NT2/D1 (cell line): Measurements from ENCODE around the gene ZNF385B.

Experiments
- DNase-seq: peaks from one replicate; pipeline ENCODE4 v3.0.0-alpha.2; 2011; ENCODE audit warnings: low read depth, low spot score
- H3K27me3 ChIP-seq: 2 replicates; pipeline ENCODE4 v1.6.0; 2011; ENCODE audit warnings: mild to moderate bottlenecking; ENCODE audit not compliant: insufficient read length, insufficient read depth
- H3K36me3 ChIP-seq: 2 replicates; pipeline ENCODE4 v1.6.1; 2011; ENCODE audit warnings: mild to moderate bottlenecking, low read length, mixed read lengths; ENCODE audit not compliant: insufficient read depth, insufficient read length
- H3K4me1 ChIP-seq: 2 replicates; pipeline ENCODE4 v1.5.1; 2011; ENCODE audit not compliant: insufficient read depth, insufficient read length
- H3K4me3 ChIP-seq: 2 replicates; pipeline ENCODE4 v1.5.1; 2011; ENCODE audit warnings: low read depth; ENCODE audit not compliant: insufficient read length
- H3K9ac ChIP-seq: 2 replicates; pipeline ENCODE4 v1.6.0; 2011; ENCODE audit warnings: low read depth; ENCODE audit not compliant: insufficient read length
- H3K9me3 ChIP-seq: 2 replicates; pipeline ENCODE4 v1.5.1; 2011; ENCODE audit warnings: mild to moderate bottlenecking, low read length; ENCODE audit not compliant: insufficient read depth
- SUZ12 ChIP-seq: IDR thresholded peaks from 2 replicates; pipeline ENCODE4 v1.6.1; 2011; ENCODE audit not compliant: insufficient read length, insufficient read depth; ENCODE audit errors: extremely low read depth
- YY1 ChIP-seq: IDR thresholded peaks from 2 replicates; pipeline ENCODE4 v1.6.1; 2011; ENCODE audit not compliant: insufficient read length, insufficient read depth
- ZNF274 ChIP-seq: IDR thresholded peaks from 2 replicates; pipeline ENCODE4 v1.6.1; 2011; ENCODE audit warnings: mild to moderate bottlenecking, low read depth, low read length

ZNF385B gene

GRCh38 chr2:179578171-179578916 lies 283.1 kb downstream of the ZNF385B start:
- H3K4me3 ChIP-seq = no peak overlapping the region
- TF ChIP-seq SUZ12 (no peak), ZNF274 (no peak), YY1 (no peak)
- H3K9me3 ChIP-seq = no peaks in the 10 kb centered on the region
- no peaks in the 10 kb centered on the region for H3K27me3 ChIP-seq
- no peaks in the 10 kb centered on the region for H3K4me1 ChIP-seq
- H3K36me3 ChIP-seq = no peaks in the 10 kb centered on the region
- DNase-seq = no peak
- H3K9ac ChIP-seq = no peak overlapping the region

DNA sequence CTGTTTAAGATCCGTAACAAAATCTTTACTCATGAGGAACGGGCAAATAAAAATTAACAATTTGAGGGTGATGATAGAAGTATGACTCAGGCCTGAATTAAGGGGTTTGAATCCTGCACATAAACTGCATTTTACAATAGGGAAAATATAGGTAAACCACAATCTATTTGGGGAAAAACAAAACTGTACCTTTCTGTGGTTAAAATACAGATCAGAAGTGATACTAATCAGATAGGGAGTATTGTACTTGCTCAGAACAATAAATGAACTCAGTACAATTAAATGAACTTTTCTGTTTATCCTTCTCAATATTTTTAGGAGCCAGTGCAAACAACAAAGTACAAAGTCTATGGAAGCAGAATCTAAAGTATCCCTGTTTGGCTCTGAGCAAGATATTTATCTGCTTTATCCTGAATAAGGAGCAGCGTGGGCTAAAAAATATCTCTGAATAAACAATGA lies 287.3 kb downstream of the ZNF385B start:
- Histone ChIP-seq H3K27me3 (no peaks in the 10 kb centered on the region), H3K4me1 (no peaks in the 10 kb centered on the region), H3K4me3 (no peak overlapping the region), H3K9me3 (no peaks in the 10 kb centered on the region), H3K9ac (no peak overlapping the region), H3K36me3 (no peaks in the 10 kb centered on the region)
- TF ChIP-seq YY1 (no peak), ZNF274 (no peak), SUZ12 (no peak)
- DNase-seq = no peak

DNA sequence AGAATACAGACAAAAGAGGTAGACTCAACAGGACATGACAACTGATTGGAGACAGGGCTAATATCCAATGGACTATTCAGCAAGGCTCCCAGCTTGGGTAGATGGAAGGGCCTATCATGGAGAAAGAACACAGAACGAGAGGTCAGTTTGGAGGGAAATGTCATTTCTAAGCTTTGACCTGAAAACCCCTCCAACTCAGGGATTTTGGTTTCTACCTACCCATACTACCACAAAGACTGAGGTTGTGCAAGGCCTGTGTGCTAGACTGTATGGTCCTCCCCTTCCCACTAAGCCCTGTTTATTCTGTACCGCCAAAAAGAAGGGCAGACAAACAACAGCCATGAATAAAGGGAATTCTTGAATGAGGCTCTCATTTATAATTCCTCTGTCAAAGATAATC lies 288.9 kb downstream of the ZNF385B start:
- no peaks in the 10 kb centered on the region for H3K36me3 ChIP-seq
- no peak for TF ChIP-seq YY1
- TF ChIP-seq SUZ12 = no peak
- no peak for TF ChIP-seq ZNF274
- H3K4me1 ChIP-seq = no peaks in the 10 kb centered on the region
- H3K4me3 ChIP-seq = no peak overlapping the region
- H3K9ac ChIP-seq = no peak overlapping the region
- DNase-seq = no peak
- H3K9me3 ChIP-seq = no peaks in the 10 kb centered on the region
- no peaks in the 10 kb centered on the region for H3K27me3 ChIP-seq

DNA sequence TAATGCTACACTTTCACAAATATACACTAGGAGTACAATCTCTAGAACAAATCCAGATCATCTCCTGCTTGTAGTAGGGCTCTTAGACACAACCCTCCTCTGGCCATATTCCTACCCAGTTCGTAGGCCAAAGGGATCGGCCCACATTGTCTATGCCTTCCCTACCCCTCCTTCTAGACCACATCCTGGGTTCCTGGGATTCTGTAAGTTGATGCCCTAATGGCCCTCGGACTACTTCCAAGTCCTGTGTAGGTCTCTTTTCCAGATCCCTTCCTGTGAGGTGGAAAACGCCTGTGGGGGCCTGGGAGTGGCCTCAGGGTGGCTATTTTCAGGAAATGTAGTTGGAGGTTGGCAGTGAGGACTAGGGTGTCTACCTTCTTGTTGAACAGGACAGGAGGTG lies 289.7 kb downstream of the ZNF385B start:
- no peaks in the 10 kb centered on the region for H3K27me3 ChIP-seq
- H3K36me3 ChIP-seq = no peaks in the 10 kb centered on the region
- H3K4me1 ChIP-seq = no peaks in the 10 kb centered on the region
- TF ChIP-seq SUZ12 (no peak), ZNF274 (no peak), YY1 (no peak)
- no peak for DNase-seq
- H3K9ac ChIP-seq = no peak overlapping the region
- no peak overlapping the region for H3K4me3 ChIP-seq
- no peaks in the 10 kb centered on the region for H3K9me3 ChIP-seq

DNA sequence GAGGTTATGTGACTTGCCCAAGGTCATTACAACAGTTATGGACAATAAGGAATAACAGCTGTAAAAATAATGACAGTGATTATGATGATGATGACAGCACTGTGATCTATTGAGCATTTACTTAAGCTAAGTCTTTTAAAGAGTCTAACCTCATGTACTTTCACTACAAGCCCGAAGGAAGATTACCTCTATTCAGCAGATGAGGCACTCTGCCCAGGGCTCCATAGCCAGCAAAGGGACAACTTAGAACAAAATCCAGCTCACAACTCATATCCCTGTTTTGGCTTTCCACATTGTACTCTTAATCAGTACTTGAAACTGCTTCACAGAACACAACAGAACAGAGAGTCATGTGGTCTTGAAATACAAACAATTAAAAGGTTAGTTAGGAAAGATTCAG lies 290.2 kb downstream of the ZNF385B start:
- DNase-seq = no peak
- no peak overlapping the region for H3K4me3 ChIP-seq
- TF ChIP-seq SUZ12 = no peak
- no peak for TF ChIP-seq ZNF274
- TF ChIP-seq YY1 = no peak
- H3K27me3 ChIP-seq = no peaks in the 10 kb centered on the region
- H3K9ac ChIP-seq = no peak overlapping the region
- no peaks in the 10 kb centered on the region for H3K36me3 ChIP-seq
- no peaks in the 10 kb centered on the region for H3K4me1 ChIP-seq
- no peaks in the 10 kb centered on the region for H3K9me3 ChIP-seq

DNA sequence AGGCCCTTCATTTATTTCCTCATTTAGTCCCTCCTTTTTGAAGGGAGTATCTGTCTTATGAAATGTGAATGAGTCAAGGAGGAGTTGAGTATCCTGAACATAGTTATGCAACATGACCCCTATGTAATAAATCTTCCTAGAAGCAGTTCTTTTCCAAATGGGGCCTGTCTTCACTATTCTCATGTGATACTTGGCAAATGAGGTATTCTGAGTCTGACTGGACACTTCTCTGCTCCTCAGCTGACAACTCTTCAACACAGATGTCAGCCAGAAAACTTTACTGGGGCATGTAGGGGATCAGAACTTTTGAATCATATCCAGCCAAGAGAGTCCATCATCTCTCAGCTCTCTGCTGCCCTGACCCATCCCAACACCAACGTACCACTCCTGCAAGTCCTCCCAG lies 291.6 kb downstream of the ZNF385B start:
- H3K9ac ChIP-seq = no peak overlapping the region
- no peaks in the 10 kb centered on the region for H3K27me3 ChIP-seq
- DNase-seq = no peak
- no peaks in the 10 kb centered on the region for H3K36me3 ChIP-seq
- H3K9me3 ChIP-seq = no peaks in the 10 kb centered on the region
- H3K4me1 ChIP-seq = no peaks in the 10 kb centered on the region
- H3K4me3 ChIP-seq = no peak overlapping the region
- TF ChIP-seq YY1 (no peak), SUZ12 (no peak), ZNF274 (no peak)

- no peak for TF ChIP-seq YY1
- TF ChIP-seq SUZ12 = no peak
- TF ChIP-seq ZNF274 = no peak
- Histone ChIP-seq H3K9me3 (no peaks in the 10 kb centered on the region), H3K9ac (no peak overlapping the region), H3K27me3 (no peaks in the 10 kb centered on the region), H3K36me3 (no peaks in the 10 kb centered on the region), H3K4me1 (no peaks in the 10 kb centered on the region), H3K4me3 (no peak overlapping the region)
- DNase-seq = no peak
These were observed 295.6 kb downstream of the ZNF385B start for GRCh38 chr2:179565807-179566206.
